DOHH2 (cell line): ENCODE data around the gene GRM2.

Source experiments
- EZH2phosphoT487 ChIP-seq: fragments of 200-600 bp; sonication (generic); IDR thresholded peaks from 2 replicates; pipeline ENCODE4 v1.6.1; 2017; ENCODE audit warnings: borderline replicate concordance, mild to moderate bottlenecking, antibody characterized with exemption, low read length, moderate library complexity, mixed read lengths
- TF ChIP-seq, protein P1 (sequence below): fragments of 200-600 bp; sonication (generic); IDR thresholded peaks from one replicate; pipeline ENCODE4 v1.5.1; 2014; ENCODE audit warnings: antibody characterized with exemption, mild to moderate bottlenecking, low read depth, low read length; ENCODE audit not compliant: poor library complexity, severe bottlenecking

GRCh38 chr3:51734572-51734907 is 27.7 kb downstream of the GRM2 start:
- TF ChIP-seq EZH2phosphoT487, result no peak
- TF ChIP-seq, protein P1, sequence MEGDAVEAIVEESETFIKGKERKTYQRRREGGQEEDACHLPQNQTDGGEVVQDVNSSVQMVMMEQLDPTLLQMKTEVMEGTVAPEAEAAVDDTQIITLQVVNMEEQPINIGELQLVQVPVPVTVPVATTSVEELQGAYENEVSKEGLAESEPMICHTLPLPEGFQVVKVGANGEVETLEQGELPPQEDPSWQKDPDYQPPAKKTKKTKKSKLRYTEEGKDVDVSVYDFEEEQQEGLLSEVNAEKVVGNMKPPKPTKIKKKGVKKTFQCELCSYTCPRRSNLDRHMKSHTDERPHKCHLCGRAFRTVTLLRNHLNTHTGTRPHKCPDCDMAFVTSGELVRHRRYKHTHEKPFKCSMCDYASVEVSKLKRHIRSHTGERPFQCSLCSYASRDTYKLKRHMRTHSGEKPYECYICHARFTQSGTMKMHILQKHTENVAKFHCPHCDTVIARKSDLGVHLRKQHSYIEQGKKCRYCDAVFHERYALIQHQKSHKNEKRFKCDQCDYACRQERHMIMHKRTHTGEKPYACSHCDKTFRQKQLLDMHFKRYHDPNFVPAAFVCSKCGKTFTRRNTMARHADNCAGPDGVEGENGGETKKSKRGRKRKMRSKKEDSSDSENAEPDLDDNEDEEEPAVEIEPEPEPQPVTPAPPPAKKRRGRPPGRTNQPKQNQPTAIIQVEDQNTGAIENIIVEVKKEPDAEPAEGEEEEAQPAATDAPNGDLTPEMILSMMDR, result no peak
